IPS DF 6.9 (cell line): Measurements from ENCODE around the gene IRF9.

Source experiments
- DNase-seq: peaks from one replicate; pipeline ENCODE4 v3.0.0-alpha.2; 2013; ENCODE audit warnings: low read depth, low spot score
- H3K27ac ChIP-seq: one replicate; pipeline ENCODE4 v1.5.1; 2013; ENCODE audit warnings: low read length, control low read depth
- H3K27me3 ChIP-seq: 2 replicates; pipeline ENCODE4 v1.6.1; 2013; ENCODE audit warnings: mild to moderate bottlenecking, low read length; ENCODE audit not compliant: control insufficient read depth, insufficient read depth
- H3K36me3 ChIP-seq: 2 replicates; pipeline ENCODE4 v1.6.1; 2013; ENCODE audit warnings: low read length; ENCODE audit not compliant: control insufficient read depth, insufficient read depth
- H3K4me1 ChIP-seq: 2 replicates; pipeline ENCODE4 v1.6.1; 2013; ENCODE audit warnings: low read length; ENCODE audit not compliant: control insufficient read depth, insufficient read depth
- H3K4me3 ChIP-seq: 2 replicates; pipeline ENCODE4 v1.5.1; 2013; ENCODE audit warnings: mild to moderate bottlenecking, low read length
- H3K9me3 ChIP-seq: 2 replicates; pipeline ENCODE4 v1.6.1; 2013; ENCODE audit warnings: low read length, inconsistent platforms; ENCODE audit not compliant: control insufficient read depth, insufficient read depth
- WGBS: extraction: QIAGEN DNeasy Blood & Tissue Kit; methylation state at CpG from one replicate; pipeline ENCODE4 v1.1.7; 2013; ENCODE audit warnings: mixed read lengths, missing lambda C conversion rate; ENCODE audit not compliant: insufficient read length, insufficient coverage; 5-methylcytosine and 5-hydroxymethylcytosine counted together

IRF9 gene, protein sequence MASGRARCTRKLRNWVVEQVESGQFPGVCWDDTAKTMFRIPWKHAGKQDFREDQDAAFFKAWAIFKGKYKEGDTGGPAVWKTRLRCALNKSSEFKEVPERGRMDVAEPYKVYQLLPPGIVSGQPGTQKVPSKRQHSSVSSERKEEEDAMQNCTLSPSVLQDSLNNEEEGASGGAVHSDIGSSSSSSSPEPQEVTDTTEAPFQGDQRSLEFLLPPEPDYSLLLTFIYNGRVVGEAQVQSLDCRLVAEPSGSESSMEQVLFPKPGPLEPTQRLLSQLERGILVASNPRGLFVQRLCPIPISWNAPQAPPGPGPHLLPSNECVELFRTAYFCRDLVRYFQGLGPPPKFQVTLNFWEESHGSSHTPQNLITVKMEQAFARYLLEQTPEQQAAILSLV

DNA sequence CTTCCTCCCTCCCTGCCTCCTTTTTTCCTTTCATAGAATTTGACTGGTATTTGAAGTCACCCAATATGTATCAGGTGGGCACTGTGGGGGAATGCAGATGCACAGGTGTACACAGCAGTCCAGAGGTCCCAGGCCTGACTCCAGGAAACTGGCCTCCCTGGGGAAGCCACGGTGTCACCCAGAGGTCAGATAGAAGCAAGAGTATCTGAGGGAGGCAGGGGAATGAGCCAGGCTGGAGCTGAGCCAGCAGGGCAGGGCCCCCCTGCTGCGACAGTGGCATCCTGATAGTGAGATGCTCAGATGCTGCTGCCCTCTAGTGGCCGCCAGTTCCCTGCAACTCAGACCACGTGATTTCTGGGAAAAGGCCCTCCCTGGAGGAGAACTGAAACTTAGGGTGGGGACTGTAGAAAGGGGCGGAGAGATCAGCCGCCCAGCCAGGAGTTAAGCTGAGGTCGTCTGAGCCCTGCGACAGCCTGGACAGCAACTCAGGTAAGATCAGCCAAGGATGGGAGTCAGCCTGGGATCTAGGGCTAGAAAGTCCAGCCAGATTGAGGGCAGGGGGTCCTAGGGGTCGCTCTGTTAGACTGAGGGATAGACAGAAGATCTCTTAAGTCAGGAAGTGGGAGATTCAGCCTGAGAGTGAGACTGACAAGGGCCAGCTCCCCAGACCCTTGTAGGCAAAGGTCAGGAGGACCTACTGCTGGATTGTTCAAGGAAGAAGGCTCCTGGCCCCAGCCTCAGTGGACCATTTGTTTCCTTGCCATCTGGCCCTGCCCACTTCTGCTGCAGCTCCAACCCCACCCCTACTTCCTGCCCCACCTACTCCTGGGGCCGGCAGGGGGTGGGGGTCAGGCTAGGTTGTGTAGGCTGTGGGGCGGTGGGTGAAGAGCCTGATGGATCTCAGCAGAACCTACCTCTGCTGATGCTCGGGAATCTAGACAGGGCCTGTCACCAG is at the start of gene IRF9:
TSS of gene IRF9 (plus strand) at position 416 of the 955 bp plus-strand sequence. CDS start 880 bp downstream, outside the sequence.
- DNase-seq = peak; percentile 99
- no CpG with 5 or more reads among the region's 12 CpGs for WGBS
- H3K9me3 ChIP-seq = no peaks in the 10 kb centered on the region
- H3K36me3 ChIP-seq = peaks cover 31% of the 10 kb centered on the region
- H3K27me3 ChIP-seq = no peaks in the 10 kb centered on the region
- H3K4me1 ChIP-seq = no peaks in the 10 kb centered on the region
- H3K27ac ChIP-seq = no peak within 1 kb of the TSS
- H3K4me3 ChIP-seq = 0 out of 2 replicates have a peak within 1 kb of the TSS, but pooled peaks have one; percentile 4

DNA sequence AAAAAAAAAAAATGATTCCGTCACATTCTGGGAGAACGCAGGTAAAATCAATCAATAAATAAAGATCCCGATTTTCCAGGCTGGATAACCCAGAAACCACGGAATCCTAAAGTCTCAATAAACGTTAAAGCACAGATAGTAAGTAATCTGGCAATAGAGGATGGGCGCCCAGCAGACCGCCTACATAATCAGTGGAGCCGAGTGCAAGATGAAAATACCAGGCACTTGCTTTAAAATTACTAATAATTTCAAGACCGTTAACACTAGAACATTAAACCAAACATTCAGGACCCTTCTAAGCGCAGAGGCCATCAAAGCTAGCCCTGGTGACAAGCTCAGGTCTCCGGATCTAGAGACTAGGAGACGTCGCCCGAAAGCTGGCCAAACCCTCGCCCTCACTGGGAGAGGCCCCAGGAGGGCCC is 47.7 kb upstream of the IRF9 start:
- Histone ChIP-seq H3K4me1 (no peaks in the 10 kb centered on the region), H3K36me3 (0 out of 2 replicates have a peak, but pooled peaks cover 2% of the 10 kb centered on the region), H3K27me3 (no peaks in the 10 kb centered on the region), H3K27ac (no peak overlapping the region), H3K9me3 (no peaks in the 10 kb centered on the region), H3K4me3 (peak overlapping the region; percentile 83)
- no peak for DNase-seq
- no CpG with 5 or more reads among the region's 15 CpGs for WGBS

DNA sequence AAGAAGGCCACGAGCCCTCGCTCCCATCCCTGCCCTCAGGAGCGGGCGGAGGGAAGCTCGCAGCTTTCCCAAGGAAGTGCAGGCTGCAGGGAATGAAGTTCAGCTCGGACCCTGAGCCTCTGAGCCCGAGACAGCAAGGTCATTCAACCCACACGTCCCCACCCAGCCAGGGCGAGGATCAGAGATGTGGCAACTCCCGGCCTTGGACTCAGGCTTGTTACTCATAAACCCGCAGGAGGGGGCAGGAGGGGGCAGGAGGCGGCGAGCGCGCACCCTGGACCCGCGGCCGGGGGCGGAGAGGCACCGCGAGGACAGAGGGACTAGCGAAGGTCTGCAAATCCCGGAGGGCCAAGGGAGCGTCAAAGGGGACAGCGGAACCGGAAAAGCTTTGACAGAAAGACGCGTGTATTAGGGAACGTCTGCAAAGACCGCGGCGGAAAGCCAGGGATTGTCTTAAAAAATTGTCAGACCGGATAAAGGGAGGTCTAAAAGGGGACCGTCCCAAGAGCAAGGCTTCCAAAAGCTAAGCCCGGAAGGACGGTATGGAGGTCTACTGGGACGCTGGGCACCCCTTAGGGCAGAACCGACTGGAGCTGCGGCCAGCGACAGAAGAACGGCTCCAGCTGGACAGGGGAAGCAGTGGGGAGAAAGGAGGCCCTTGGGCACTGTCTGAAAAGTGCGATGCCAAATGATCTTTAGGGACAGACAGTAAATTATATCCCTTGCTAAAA is 47.1 kb upstream of the IRF9 start:
- Histone ChIP-seq H3K4me1 (no peaks in the 10 kb centered on the region), H3K27me3 (no peaks in the 10 kb centered on the region), H3K4me3 (peak overlapping the region; percentile 83), H3K27ac (no peak overlapping the region), H3K9me3 (no peaks in the 10 kb centered on the region), H3K36me3 (peaks cover 7% of the 10 kb centered on the region; the same call in 1 of the 2 replicates)
- no CpG with 5 or more reads among the region's 42 CpGs for WGBS
- peak; percentile 33 for DNase-seq

DNA sequence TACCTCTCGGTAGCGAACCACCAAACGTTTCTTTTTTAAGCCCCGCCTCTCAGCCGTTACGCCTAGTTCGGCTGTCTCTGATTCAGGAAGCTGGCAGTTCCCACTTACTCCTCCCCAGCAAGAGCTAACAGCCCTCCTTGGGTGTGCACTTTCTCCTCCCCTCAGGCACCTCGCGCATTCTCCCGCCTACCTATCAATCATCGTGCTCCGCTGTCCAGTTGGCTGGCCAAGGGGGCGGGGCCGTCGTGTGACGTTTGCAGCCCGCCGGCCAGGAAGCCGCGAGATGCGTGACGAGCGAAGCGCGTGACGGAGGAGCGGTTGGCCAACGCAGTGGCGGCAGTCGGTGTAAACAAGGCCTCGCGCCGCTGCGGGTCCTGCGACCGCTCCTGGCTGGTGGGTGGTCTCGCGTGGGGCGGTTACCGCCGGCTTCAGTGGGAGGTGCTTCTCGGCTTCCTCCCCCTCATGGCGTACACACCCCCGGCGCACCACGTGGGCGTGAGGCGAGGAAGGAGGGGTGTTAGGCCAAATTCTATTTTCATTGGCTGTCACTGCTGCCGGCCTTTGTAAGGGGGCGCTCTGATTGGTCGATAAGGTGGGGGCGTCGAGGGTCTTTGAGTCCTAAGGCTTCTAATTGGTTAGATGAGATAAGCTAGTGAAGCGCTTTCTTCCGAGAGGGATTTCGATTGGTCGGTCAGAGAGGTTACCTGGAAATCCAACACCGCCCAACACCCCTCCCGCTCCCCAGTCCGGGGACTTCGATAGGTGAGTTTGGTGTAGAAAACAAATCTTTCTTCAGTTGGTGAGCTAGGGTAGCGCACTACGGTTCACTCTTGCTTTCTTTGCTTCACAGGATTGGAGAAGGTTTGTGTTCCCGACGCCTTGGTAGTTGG is 46.3 kb upstream of the IRF9 start, which contains the start of the genes DCAF11 and NRL:
TSS of gene DCAF11 (plus strand) at position 246 of the 890 bp plus-strand sequence. CDS start 818 bp downstream, outside the sequence.
TSS of gene NRL (minus strand) at position 418 of the 890 bp plus-strand sequence. CDS start 32,101 bp downstream, outside the sequence.
- Histone ChIP-seq H3K36me3 (peaks cover 15% of the 10 kb centered on the region; the same call in 1 of the 2 replicates), H3K27ac (no peak within 1 kb of the TSS), H3K4me1 (no peaks in the 10 kb centered on the region), H3K9me3 (no peaks in the 10 kb centered on the region), H3K4me3 (peak within 1 kb of the TSS; percentile 83), H3K27me3 (no peaks in the 10 kb centered on the region)
- no CpG with 5 or more reads among the region's 65 CpGs for WGBS
- DNase-seq = peak; percentile 97

DNA sequence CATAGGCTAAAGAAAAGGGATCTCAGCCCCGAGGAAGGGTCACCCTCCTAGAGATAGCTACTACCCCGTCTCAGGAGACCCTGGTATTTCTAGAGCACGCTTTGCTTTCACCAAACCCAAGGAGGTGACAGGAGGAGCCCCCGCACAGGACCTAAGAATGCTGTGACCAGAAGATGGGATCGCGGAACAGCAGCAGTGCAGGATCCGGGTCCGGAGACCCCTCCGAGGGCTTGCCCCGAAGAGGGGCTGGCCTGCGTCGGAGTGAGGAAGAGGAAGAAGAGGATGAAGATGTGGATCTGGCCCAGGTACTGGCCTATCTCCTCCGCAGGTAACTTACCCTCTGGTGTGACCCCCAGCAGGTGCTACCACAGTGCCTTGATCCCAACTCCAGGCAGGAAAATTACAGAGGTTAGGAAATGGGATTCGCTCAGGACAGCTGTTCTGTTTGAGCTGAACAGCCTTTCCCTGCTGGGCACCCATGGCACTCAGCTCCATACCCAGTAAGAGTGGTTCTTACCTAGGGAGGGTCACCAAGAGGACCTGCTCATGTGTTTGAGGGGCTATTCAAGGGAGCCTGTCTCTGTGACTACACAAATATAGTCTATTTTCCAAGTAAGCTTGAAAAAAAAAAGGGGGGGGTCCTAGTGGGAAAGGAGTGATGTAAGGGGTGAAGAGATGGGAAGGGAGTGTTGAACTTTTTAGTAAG is 45.5 kb upstream of the IRF9 start:
- DNase-seq = no peak
- no peak overlapping the region for H3K27ac ChIP-seq
- no peaks in the 10 kb centered on the region for H3K9me3 ChIP-seq
- WGBS = no CpG with 5 or more reads among the region's 14 CpGs
- peaks cover 15% of the 10 kb centered on the region; the same call in 1 of the 2 replicates for H3K36me3 ChIP-seq
- peak overlapping the region; percentile 65 for H3K4me3 ChIP-seq
- no peaks in the 10 kb centered on the region for H3K4me1 ChIP-seq
- H3K27me3 ChIP-seq = no peaks in the 10 kb centered on the region

DNA sequence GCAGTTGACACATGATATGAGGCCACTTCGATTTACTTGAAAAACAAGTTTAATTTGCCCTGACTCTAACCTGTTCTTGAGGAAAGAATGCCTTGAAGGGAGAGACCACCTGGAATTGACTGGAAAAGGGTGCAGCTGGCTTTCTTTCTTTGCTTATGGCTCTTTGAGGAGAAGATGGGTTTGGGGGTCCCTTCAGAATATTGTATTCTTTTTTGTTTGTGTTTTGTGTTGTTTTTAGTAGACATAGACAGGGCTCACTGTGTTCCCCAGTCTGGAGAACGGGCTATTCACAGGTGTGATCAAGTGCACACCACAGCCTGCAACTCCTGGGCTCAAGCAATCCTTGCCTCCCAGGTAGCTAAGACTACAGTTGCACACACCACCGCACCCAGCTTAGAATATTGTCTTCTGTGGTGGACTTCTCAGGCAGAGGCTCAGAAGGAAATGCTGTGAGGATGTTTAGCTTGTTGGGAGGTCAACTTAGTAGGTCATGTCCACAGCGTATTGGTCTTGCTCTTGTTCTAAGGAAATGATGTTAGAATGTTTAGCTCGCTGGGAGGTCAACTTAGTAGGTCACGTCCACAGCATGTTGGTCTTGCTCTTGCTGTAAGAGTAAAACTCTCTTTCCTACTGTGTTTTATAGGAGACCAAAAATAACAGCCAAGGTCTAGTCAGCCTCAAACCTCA is 44.8 kb upstream of the IRF9 start:
- H3K27ac ChIP-seq = no peak overlapping the region
- no peaks in the 10 kb centered on the region for H3K27me3 ChIP-seq
- H3K9me3 ChIP-seq = no peaks in the 10 kb centered on the region
- H3K4me3 ChIP-seq = no peak overlapping the region
- DNase-seq = no peak
- peaks cover 19% of the 10 kb centered on the region for H3K36me3 ChIP-seq
- WGBS = no CpG with 5 or more reads among the region's 6 CpGs
- no peaks in the 10 kb centered on the region for H3K4me1 ChIP-seq

DNA sequence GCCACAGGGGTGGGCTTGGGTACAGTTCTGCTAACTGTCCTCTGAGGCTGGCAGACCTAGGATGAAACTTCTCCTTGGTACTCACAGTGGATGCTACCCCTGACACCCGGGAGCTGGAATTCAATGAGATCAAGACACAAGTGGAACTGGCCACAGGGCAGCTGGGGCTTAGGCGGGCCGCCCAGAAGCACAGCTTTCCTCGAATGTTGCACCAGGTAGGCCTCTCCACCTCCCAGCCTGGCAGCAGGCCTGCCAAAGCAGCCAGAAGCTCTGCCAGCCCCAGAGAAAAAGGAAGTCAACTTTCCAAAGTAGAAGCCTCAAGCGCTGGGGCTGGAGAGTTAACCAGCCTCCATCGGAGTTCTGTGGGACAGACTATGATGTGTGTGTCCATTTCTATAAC is 43.9 kb upstream of the IRF9 start:
- H3K9me3 ChIP-seq = no peaks in the 10 kb centered on the region
- peaks cover 20% of the 10 kb centered on the region for H3K36me3 ChIP-seq
- no peak overlapping the region for H3K4me3 ChIP-seq
- WGBS = no CpG with 5 or more reads among the region's 6 CpGs
- no peak for DNase-seq
- no peak overlapping the region for H3K27ac ChIP-seq
- no peaks in the 10 kb centered on the region for H3K4me1 ChIP-seq
- H3K27me3 ChIP-seq = no peaks in the 10 kb centered on the region

DNA sequence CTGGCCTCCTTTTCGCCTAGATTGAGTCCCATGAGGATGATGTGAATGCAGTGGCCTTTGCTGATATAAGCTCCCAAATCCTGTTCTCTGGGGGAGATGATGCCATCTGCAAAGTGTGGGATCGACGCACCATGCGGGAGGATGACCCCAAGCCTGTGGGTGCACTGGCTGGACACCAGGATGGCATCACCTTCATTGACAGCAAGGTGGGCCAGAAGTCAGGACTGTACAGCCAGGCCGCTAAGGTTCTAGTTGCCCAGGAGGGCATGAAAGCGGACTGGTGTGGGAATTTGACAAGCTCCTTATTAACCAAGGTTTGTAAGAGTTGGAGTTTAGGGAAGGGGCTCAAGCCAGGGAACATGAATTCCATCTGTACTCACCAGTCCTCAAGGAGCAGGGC is 41.4 kb upstream of the IRF9 start:
- Histone ChIP-seq H3K4me1 (no peaks in the 10 kb centered on the region), H3K4me3 (no peak overlapping the region), H3K36me3 (peaks cover 27% of the 10 kb centered on the region), H3K27me3 (no peaks in the 10 kb centered on the region), H3K9me3 (no peaks in the 10 kb centered on the region), H3K27ac (no peak overlapping the region)
- no peak for DNase-seq
- WGBS = no CpG with 5 or more reads among the region's 6 CpGs
